22Rv1 (cell line): Measurements from ENCODE around the gene CCND3.

ENCODE experiments used
- ZFX ChIP-seq: fragments of 450-650 bp; IDR thresholded peaks from 2 replicates; pipeline ENCODE4 v1.6.1; 2017; ENCODE audit warnings: antibody characterized with exemption, borderline replicate concordance
- TF ChIP-seq, protein P1 (sequence below): fragments of 450-650 bp; IDR thresholded peaks from 2 replicates; pipeline ENCODE4 v1.5.1; 2017; ENCODE audit warnings: mild to moderate bottlenecking

DNA sequence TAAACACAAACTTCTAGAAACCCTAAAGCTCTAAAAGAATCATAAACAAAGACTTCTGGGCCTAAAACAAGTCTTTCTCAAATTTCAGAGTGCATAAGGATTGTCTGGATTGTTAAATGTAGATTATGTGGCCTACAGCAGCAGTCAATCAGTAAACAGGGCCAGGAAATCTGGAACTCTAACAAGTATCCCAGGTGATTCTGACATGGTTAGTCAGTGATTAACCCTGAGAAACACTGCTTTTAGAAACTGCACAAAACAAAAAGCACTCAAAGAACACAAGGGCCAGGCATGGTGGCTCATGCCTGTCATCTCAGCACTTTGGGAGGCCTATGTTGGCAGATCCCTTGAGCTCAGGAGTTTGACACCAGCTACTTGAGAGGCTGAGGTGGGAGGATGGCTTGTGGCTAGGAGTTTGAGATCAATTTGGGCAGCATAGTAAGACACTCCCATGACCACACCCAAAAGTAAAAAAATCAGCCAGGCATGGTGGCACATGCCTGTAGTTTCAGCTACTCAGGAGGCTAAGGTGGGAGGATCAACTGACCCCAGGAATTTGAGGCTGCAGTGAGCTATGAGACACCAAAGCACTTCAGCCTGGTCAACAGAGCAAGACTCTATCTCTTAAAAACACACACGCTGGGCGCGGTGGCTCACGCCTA lies 26.6 kb downstream of the CCND3 start:
- TF ChIP-seq, protein P1, sequence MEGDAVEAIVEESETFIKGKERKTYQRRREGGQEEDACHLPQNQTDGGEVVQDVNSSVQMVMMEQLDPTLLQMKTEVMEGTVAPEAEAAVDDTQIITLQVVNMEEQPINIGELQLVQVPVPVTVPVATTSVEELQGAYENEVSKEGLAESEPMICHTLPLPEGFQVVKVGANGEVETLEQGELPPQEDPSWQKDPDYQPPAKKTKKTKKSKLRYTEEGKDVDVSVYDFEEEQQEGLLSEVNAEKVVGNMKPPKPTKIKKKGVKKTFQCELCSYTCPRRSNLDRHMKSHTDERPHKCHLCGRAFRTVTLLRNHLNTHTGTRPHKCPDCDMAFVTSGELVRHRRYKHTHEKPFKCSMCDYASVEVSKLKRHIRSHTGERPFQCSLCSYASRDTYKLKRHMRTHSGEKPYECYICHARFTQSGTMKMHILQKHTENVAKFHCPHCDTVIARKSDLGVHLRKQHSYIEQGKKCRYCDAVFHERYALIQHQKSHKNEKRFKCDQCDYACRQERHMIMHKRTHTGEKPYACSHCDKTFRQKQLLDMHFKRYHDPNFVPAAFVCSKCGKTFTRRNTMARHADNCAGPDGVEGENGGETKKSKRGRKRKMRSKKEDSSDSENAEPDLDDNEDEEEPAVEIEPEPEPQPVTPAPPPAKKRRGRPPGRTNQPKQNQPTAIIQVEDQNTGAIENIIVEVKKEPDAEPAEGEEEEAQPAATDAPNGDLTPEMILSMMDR, result no peak
- no peak for TF ChIP-seq ZFX
